HG02623 (cell line): Measurements from ENCODE around the gene TEX35.

Experiments
- ATAC-seq: cut with Tn5 transposase; IDR thresholded peaks from one replicate; pipeline ENCODE4 v1.9.1; 2021; ENCODE audit warnings: moderate library complexity; ENCODE audit not compliant: unreplicated experiment

The TEX35 gene

DNA sequence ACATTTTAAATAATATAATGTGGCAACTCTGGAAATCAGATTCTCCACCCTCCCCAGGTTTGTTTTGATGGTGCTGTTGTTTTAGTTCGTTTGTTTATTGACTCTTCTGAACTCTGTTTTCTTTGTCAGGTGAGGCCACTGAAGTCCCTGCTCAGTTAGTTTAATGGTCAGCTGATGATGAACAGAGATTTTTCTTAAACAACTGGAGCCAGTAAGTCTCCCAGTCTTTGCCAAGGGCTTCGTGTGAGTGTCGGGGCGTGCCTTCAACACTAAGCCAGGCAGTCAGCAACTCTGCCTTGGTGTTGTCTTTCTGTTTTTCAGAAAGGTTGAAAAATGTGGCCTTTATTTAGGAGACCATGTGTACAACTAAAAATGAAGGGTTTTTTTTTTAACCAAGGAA lies 58.9 kb downstream of the TEX35 start:
- no peak for ATAC-seq
